Type B pancreatic cell (in vitro differentiated cells): ENCODE measurements around the gene GPSM1. TPM values are rescaled to one million over a fixed set of nuclear protein-coding genes. Genes with fewer than 3 reads are reported as not detected.

ENCODE experiments used
- DNase-seq: peaks from one replicate; pipeline ENCODE4 v3.0.0; 2021; ENCODE audit warnings: mixed read lengths; ENCODE audit not compliant: unreplicated experiment; ENCODE audit errors: extremely low spot score
- H3K27ac Mint-ChIP-seq: 2 replicates; pipeline ENCODE4 v1.8.0; 2021; ENCODE audit warnings: mild to moderate bottlenecking, mixed read lengths
- H3K27me3 Mint-ChIP-seq: 2 replicates; pipeline ENCODE4 v1.8.0; 2021; ENCODE audit warnings: mixed read lengths
- H3K36me3 Mint-ChIP-seq: 2 replicates; pipeline ENCODE4 v1.8.0; 2021; ENCODE audit warnings: mixed read lengths
- H3K4me1 Mint-ChIP-seq: one replicate; pipeline ENCODE4 v1.8.0; 2021; ENCODE audit warnings: mixed read lengths; ENCODE audit not compliant: unreplicated experiment
- H3K4me3 Mint-ChIP-seq: 2 replicates; pipeline ENCODE4 v1.8.0; 2021; ENCODE audit warnings: mild to moderate bottlenecking, mixed read lengths
- H3K9me3 Mint-ChIP-seq: 2 replicates; pipeline ENCODE4 v1.8.0; 2021; ENCODE audit warnings: mixed read lengths
- total RNA-seq: library from RNA; stranded (reverse); gene quantifications from 2 replicates; pipeline ENCODE4 v1.2.1, GENCODE V29; 2021; ENCODE audit warnings: low replicate concordance
- TF ChIP-seq, protein P1 (sequence below): fragments of 200-600 bp; sonication (generic); conservative IDR thresholded peaks from 2 replicates; pipeline ENCODE4 v1.5.0; 2021; ENCODE audit warnings: antibody characterized with exemption, mild to moderate bottlenecking

The GPSM1 gene
- total RNA-seq, 1 donor from 2014 or later, result 56.2 TPM

DNA sequence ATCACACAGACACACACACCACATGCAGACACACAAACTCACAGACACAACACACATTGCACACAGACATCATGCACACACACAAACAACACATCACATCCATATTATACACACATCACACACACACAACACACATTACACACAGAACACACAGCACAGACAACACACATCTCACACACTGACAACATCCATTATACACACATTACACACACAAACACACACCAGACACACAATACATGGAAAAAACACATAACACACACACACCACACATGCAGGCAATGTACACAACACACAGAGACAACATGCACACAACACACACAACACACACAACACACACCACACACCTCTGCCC, 18.7 kb upstream of the GPSM1 start:
- no peaks in the 10 kb centered on the region for H3K9me3 Mint-ChIP-seq
- no peaks in the 10 kb centered on the region for H3K4me1 Mint-ChIP-seq
- no peak for DNase-seq
- H3K4me3 Mint-ChIP-seq, result no peak overlapping the region
- TF ChIP-seq, protein P1, sequence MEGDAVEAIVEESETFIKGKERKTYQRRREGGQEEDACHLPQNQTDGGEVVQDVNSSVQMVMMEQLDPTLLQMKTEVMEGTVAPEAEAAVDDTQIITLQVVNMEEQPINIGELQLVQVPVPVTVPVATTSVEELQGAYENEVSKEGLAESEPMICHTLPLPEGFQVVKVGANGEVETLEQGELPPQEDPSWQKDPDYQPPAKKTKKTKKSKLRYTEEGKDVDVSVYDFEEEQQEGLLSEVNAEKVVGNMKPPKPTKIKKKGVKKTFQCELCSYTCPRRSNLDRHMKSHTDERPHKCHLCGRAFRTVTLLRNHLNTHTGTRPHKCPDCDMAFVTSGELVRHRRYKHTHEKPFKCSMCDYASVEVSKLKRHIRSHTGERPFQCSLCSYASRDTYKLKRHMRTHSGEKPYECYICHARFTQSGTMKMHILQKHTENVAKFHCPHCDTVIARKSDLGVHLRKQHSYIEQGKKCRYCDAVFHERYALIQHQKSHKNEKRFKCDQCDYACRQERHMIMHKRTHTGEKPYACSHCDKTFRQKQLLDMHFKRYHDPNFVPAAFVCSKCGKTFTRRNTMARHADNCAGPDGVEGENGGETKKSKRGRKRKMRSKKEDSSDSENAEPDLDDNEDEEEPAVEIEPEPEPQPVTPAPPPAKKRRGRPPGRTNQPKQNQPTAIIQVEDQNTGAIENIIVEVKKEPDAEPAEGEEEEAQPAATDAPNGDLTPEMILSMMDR, result no peak
- no peaks in the 10 kb centered on the region for H3K27me3 Mint-ChIP-seq
- H3K27ac Mint-ChIP-seq, result no peak overlapping the region
- H3K36me3 Mint-ChIP-seq, result no peaks in the 10 kb centered on the region

DNA sequence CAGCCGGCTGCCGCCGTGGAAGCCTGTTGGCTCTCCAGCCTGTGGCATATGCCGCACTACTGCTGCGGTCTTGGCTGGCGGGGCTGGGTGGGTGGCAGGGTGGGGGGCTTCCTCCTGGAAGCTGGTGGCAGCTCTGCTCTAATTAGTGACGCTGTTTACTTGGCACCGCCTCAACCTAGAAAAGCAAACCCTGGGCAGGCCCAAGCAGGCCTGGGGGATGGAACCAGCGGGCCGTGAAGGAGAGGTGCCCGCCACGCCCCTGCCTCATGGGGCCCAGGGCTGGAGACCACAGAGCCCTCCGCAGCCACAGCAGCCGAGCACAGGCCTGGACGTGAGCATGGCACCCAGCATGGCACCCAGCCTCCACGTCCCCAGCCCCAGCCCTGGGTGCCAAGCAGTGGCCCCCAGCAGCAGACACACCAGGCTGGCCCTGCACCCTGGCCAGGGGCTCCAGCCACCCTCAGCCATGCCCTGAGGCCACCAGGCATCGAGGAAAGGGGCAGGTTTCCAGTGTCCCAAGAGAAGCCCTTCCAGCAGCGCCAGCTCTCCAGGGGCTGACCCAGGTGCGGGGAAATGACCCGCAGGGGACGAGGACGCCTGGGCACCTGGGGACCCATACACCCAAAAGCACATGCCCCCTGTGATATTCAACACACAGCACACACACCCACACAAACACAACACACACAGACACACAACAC, 18.1 kb upstream of the GPSM1 start:
- Mint-ChIP-seq H3K9me3 (no peaks in the 10 kb centered on the region), H3K27ac (no peak overlapping the region), H3K4me3 (no peak overlapping the region), H3K4me1 (no peaks in the 10 kb centered on the region), H3K27me3 (no peaks in the 10 kb centered on the region), H3K36me3 (no peaks in the 10 kb centered on the region)
- TF ChIP-seq, protein P1, result no peak
- DNase-seq, result no peak

DNA sequence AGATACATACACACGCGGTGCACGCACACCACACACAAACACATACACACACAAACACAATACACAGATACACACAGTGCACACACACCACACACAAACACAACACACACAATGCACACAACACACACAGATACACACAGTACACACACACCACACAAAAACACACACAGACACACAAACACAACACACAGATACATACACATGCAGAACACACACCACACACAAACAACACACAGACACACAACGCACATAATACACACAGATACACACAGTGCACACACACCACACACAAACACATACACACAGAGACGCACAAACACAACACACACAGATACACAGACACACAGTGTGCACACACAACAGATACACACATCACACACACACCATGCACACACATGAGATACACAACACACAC, 17.5 kb upstream of the GPSM1 start:
- Mint-ChIP-seq H3K27me3 (no peaks in the 10 kb centered on the region), H3K4me1 (no peaks in the 10 kb centered on the region), H3K9me3 (peaks cover 5% of the 10 kb centered on the region), H3K4me3 (no peak overlapping the region), H3K36me3 (no peaks in the 10 kb centered on the region), H3K27ac (no peak overlapping the region)
- TF ChIP-seq, protein P1, result no peak
- no peak for DNase-seq

DNA sequence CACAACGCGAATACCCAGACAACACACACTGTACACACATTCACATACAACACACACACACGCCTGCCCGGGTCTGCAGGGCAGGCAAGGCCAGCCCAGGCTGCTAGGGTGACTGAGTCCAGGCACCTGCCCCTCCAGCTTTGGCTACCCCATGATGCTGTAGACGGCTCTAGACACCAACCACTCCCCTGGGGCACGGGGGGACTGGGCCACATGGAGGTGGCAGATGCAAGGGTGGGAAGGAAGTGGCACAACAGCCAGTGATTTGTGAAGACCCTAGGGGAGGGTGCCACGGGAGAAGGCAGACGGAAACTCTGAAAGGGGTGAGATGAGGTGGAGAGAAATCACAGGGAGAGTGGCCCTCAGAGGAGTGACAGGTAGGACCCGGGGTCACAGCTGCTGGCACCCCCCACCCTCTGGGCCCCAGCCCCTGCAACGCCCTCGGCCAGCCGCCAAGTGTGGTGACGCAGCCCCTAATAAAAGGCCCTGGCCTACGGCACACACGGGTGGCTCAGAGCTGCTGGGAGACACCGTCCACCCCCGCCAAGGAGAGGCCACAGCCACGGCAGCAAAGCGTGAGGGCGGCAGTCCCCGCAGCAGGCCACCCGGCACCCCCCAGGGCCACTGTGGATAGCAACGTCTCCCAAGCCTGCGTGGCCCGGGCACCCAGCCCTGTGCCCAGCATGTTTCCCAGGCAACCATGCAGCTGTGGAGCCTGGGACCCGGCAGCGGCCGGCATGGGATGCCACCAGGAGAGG, 16.9 kb upstream of the GPSM1 start:
- DNase-seq, result no peak
- H3K27me3 Mint-ChIP-seq, result no peaks in the 10 kb centered on the region
- H3K4me3 Mint-ChIP-seq, result no peak overlapping the region
- H3K9me3 Mint-ChIP-seq, result peaks cover 10% of the 10 kb centered on the region
- no peaks in the 10 kb centered on the region for H3K36me3 Mint-ChIP-seq
- H3K4me1 Mint-ChIP-seq, result no peaks in the 10 kb centered on the region
- no peak overlapping the region for H3K27ac Mint-ChIP-seq
- TF ChIP-seq, protein P1, result no peak

DNA sequence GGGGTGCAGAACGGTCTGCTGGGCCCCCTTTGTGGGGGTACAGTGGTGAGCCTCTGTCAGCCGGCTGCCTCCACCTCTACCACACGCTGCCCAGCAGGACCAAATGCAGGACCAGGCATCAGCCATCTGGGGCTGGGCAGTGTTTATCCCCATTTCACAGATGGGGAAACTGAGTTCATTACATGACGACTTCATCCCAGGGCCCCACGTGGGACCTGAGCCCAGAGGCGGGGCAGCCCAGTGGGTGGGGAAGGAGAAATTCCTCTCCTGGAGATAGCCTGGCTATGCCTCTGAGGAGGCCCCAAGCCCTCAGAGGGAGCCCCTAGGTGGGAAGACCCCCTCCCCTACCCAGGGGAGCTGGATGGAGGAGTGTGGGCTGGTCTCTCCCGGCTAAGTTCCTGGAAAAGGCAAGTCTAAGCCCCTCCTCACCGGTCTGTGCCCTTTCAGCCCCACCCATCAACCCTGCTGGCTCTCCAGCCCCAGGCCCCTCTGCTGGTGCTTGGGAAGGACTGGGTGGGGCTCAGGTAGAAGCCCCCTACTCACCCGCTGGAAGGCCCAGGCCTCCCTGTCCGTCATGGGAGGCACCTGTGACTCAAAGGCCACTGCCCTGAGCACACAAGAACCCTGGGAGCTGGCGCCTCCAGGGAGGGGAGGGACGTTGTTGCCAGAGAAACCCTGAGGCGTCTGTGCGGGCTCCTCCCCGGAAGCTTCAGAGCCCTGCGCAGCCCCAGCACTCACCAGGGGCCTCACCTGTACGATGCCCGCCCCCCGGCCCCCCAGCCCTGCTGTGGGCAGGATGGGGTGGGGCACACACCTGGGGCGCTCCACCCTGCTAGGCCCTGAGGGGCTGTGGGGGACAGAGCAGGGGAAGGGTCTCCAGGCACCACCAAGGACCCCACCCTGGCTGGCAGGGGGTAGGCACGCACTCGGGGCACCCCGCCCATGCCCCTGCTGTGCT, 16.0 kb upstream of the GPSM1 start:
- no peak for DNase-seq
- no peaks in the 10 kb centered on the region for H3K27me3 Mint-ChIP-seq
- peaks cover 10% of the 10 kb centered on the region for H3K9me3 Mint-ChIP-seq
- H3K4me1 Mint-ChIP-seq, result no peaks in the 10 kb centered on the region
- no peak overlapping the region for H3K27ac Mint-ChIP-seq
- H3K36me3 Mint-ChIP-seq, result no peaks in the 10 kb centered on the region
- no peak overlapping the region for H3K4me3 Mint-ChIP-seq
- TF ChIP-seq, protein P1, result no peak
